Mesenchymal stem cell (in vitro differentiated cells and primary cell): ENCODE results near the gene CASP2.

ENCODE experiments used
- DNase-seq: peaks from one replicate; pipeline ENCODE4 v3.0.0-alpha.2; 2013
- H2AFZ ChIP-seq: one replicate; pipeline ENCODE4 v1.6.1; 2013; ENCODE audit warnings: low read depth, mild to moderate bottlenecking, control low read depth, inconsistent platforms, low read length, moderate library complexity
- H2AK5ac ChIP-seq: 2 replicates; pipeline ENCODE4 v1.6.1; 2013; ENCODE audit warnings: low read length, moderate library complexity, mild to moderate bottlenecking, inconsistent platforms; ENCODE audit not compliant: severe bottlenecking
- H2BK120ac ChIP-seq: one replicate; pipeline ENCODE4 v1.6.1; 2013; ENCODE audit warnings: low read depth, mild to moderate bottlenecking, inconsistent platforms, low read length, moderate library complexity
- H2BK12ac ChIP-seq, 2 experiments: one replicate each; pipeline ENCODE4 v1.6.1; 2013; ENCODE audit warnings: inconsistent platforms in 2 of 2, low read length in 2 of 2, mild to moderate bottlenecking in 2 of 2, moderate library complexity in 2 of 2, control low read depth in 1 of 2
- H2BK15ac ChIP-seq: one replicate; pipeline ENCODE4 v1.6.1; 2013; ENCODE audit warnings: mild to moderate bottlenecking, low read depth, inconsistent platforms; ENCODE audit not compliant: poor library complexity, severe bottlenecking
- H2BK5ac ChIP-seq: 2 replicates; pipeline ENCODE4 v1.6.1; 2013; ENCODE audit warnings: low read depth, mild to moderate bottlenecking, low read length, control low read depth, inconsistent platforms; ENCODE audit not compliant: poor library complexity, severe bottlenecking
- H3K14ac ChIP-seq, 2 experiments: one replicate each; pipeline ENCODE4 v1.6.1; 2013; ENCODE audit warnings: inconsistent platforms in 2 of 2, low read length in 2 of 2, control low read depth in 1 of 2, mild to moderate bottlenecking in 1 of 2, moderate library complexity in 1 of 2
- H3K18ac ChIP-seq, 2 experiments: one replicate each; pipeline ENCODE4 v1.6.1; 2013; ENCODE audit warnings: inconsistent platforms in 2 of 2, low read length in 2 of 2, control low read depth in 1 of 2, low read depth in 1 of 2, mild to moderate bottlenecking in 1 of 2
- H3K23ac ChIP-seq, 2 experiments: one replicate each; pipeline ENCODE4 v1.6.1; 2013; ENCODE audit warnings: inconsistent platforms in 2 of 2, low read length in 2 of 2, mild to moderate bottlenecking in 2 of 2, moderate library complexity in 2 of 2, control low read depth in 1 of 2
- H3K27ac ChIP-seq: 2 replicates; pipeline ENCODE4 v1.5.1; 2013; ENCODE audit warnings: mild to moderate bottlenecking, moderate library complexity, low read length, control low read depth, inconsistent platforms; ENCODE audit not compliant: poor library complexity, severe bottlenecking
- H3K27me3 ChIP-seq, 2 experiments: 2 replicates each; pipeline versions ENCODE4 v1.6.1 to v1.7.0; 2013; ENCODE audit warnings: low read length in 2 of 2, mild to moderate bottlenecking in 2 of 2, moderate library complexity in 2 of 2, control low read depth in 1 of 2, inconsistent platforms in 1 of 2; ENCODE audit not compliant: control insufficient read depth in 1 of 2, insufficient read depth in 1 of 2
- H3K36me3 ChIP-seq, 2 experiments: 2 replicates each; pipeline versions ENCODE4 v1.6.1 to v1.7.0; 2013; ENCODE audit warnings: low read length in 2 of 2, control low read depth in 1 of 2, inconsistent platforms in 1 of 2, low read depth in 1 of 2, mild to moderate bottlenecking in 1 of 2; ENCODE audit not compliant: insufficient read depth in 2 of 2, control insufficient read depth in 1 of 2
- H3K4ac ChIP-seq, 2 experiments: one replicate each; pipeline ENCODE4 v1.6.1; 2013; ENCODE audit warnings: inconsistent platforms in 2 of 2, low read length in 2 of 2, mild to moderate bottlenecking in 2 of 2, moderate library complexity in 2 of 2, control low read depth in 1 of 2, low read depth in 1 of 2
- H3K4me1 ChIP-seq: 2 replicates; pipeline ENCODE4 v1.6.1; 2013; ENCODE audit warnings: low read depth, low read length, control low read depth; ENCODE audit not compliant: control insufficient read depth, insufficient read depth
- H3K4me2 ChIP-seq: 2 replicates; pipeline ENCODE4 v1.6.1; 2013; ENCODE audit warnings: low read length, mild to moderate bottlenecking, inconsistent platforms; ENCODE audit not compliant: poor library complexity, severe bottlenecking
- H3K4me3 ChIP-seq, 2 experiments: 2 replicates each; pipeline versions ENCODE4 v1.5.1 to v1.7.0; 2013; ENCODE audit warnings: low read length in 2 of 2, mild to moderate bottlenecking in 2 of 2, control low read depth in 1 of 2, low read depth in 1 of 2; ENCODE audit not compliant: insufficient read depth in 1 of 2
- H3K79me1 ChIP-seq: replicated peaks from 2 replicates; pipeline ENCODE4 v1.6.1; 2013; ENCODE audit warnings: mild to moderate bottlenecking, control low read depth, low read length, inconsistent platforms; ENCODE audit not compliant: poor library complexity, severe bottlenecking
- H3K9ac ChIP-seq: 2 replicates; pipeline ENCODE4 v1.7.0; 2013; ENCODE audit warnings: mild to moderate bottlenecking, low read length, moderate library complexity
- H3K9me3 ChIP-seq: 2 replicates; pipeline ENCODE4 v1.7.0; 2013; ENCODE audit warnings: mild to moderate bottlenecking, low read length; ENCODE audit not compliant: control insufficient read depth
- H4K8ac ChIP-seq: one replicate; pipeline ENCODE4 v1.6.1; 2013; ENCODE audit warnings: inconsistent platforms, mild to moderate bottlenecking, low read length, moderate library complexity
- H4K91ac ChIP-seq: one replicate; pipeline ENCODE4 v1.6.1; 2013; ENCODE audit warnings: mild to moderate bottlenecking, low read length, inconsistent platforms
- WGBS: methylation state at CpG from one replicate; pipeline ENCODE4 v1.1.7; 2013; ENCODE audit warnings: mixed read lengths; 5-methylcytosine and 5-hydroxymethylcytosine counted together

The CASP2 gene

GRCh38 chr7:143242306-143242705 is 45.8 kb upstream of the CASP2 start:
- H3K4me2 ChIP-seq, result no peak overlapping the region
- no peak overlapping the region for H2BK5ac ChIP-seq
- no peak overlapping the region for H3K27ac ChIP-seq
- H3K18ac ChIP-seq, result no peak overlapping the region
- no peaks in the 10 kb centered on the region for H3K27me3 ChIP-seq
- peaks cover under 1% of the 10 kb centered on the region for H3K9me3 ChIP-seq
- WGBS, result 86% methylated on average over 11 of the region's 11 CpGs
- H2BK12ac ChIP-seq, result no peak overlapping the region
- H3K23ac ChIP-seq, result no peak overlapping the region
- H2AK5ac ChIP-seq, result no peak overlapping the region
- no peak overlapping the region for H3K4me3 ChIP-seq
- H3K14ac ChIP-seq, result no peak overlapping the region
- no peak overlapping the region for H4K8ac ChIP-seq
- no peak for DNase-seq
- H3K36me3 ChIP-seq, result no peaks in the 10 kb centered on the region
- no peak overlapping the region for H2BK120ac ChIP-seq
- no peak overlapping the region for H4K91ac ChIP-seq
- no peak overlapping the region for H3K9ac ChIP-seq
- H3K79me1 ChIP-seq, result no peaks in the 10 kb centered on the region
- peaks cover 1% of the 10 kb centered on the region for H3K4me1 ChIP-seq
- no peak overlapping the region for H2BK15ac ChIP-seq
- no peak overlapping the region for H3K4ac ChIP-seq
- H2AFZ ChIP-seq, result no peak overlapping the region

- Histone ChIP-seq H3K4me3 (no peak overlapping the region), H3K4me1 (peaks cover 1% of the 10 kb centered on the region), H3K9ac (no peak overlapping the region), H2BK12ac (no peak overlapping the region), H4K8ac (no peak overlapping the region), H3K23ac (no peak overlapping the region), H2AK5ac (no peak overlapping the region), H3K4ac (no peak overlapping the region), H3K27ac (no peak overlapping the region), H3K14ac (no peak overlapping the region), H2BK120ac (no peak overlapping the region), H3K36me3 (no peaks in the 10 kb centered on the region), H3K79me1 (no peaks in the 10 kb centered on the region), H3K4me2 (no peak overlapping the region), H4K91ac (no peak overlapping the region), H2BK5ac (no peak overlapping the region), H3K18ac (no peak overlapping the region), H3K9me3 (no peaks in the 10 kb centered on the region), H2AFZ (no peak overlapping the region), H2BK15ac (no peak overlapping the region), H3K27me3 (no peaks in the 10 kb centered on the region)
- WGBS, result 77% methylated on average over 7 of the region's 7 CpGs
- no peak for DNase-seq
These were observed 45.0 kb upstream of the CASP2 start for GRCh38 chr7:143243111-143243510.

- H3K18ac ChIP-seq, result no peak overlapping the region
- no peak overlapping the region for H2BK12ac ChIP-seq
- no peak overlapping the region for H3K4me2 ChIP-seq
- peaks cover 1% of the 10 kb centered on the region for H3K4me1 ChIP-seq
- no peak overlapping the region for H2AK5ac ChIP-seq
- no peak overlapping the region for H3K27ac ChIP-seq
- H3K36me3 ChIP-seq, result no peaks in the 10 kb centered on the region
- no peak overlapping the region for H3K23ac ChIP-seq
- no peak overlapping the region for H3K14ac ChIP-seq
- no peak overlapping the region for H2BK15ac ChIP-seq
- H4K8ac ChIP-seq, result no peak overlapping the region
- H3K9me3 ChIP-seq, result no peaks in the 10 kb centered on the region
- H3K79me1 ChIP-seq, result no peaks in the 10 kb centered on the region
- H2AFZ ChIP-seq, result no peak overlapping the region
- H3K27me3 ChIP-seq, result no peaks in the 10 kb centered on the region
- DNase-seq, result no peak
- H2BK120ac ChIP-seq, result no peak overlapping the region
- H3K4me3 ChIP-seq, result no peak overlapping the region
- WGBS, result 36% methylated on average over 3 of the region's 3 CpGs
- no peak overlapping the region for H3K4ac ChIP-seq
- no peak overlapping the region for H3K9ac ChIP-seq
- H2BK5ac ChIP-seq, result no peak overlapping the region
- no peak overlapping the region for H4K91ac ChIP-seq
These were observed 44.5 kb upstream of the CASP2 start for GRCh38 chr7:143243614-143244013.

- H3K14ac ChIP-seq, result no peak overlapping the region
- H3K18ac ChIP-seq, result no peak overlapping the region
- no peak for DNase-seq
These were observed 43.8 kb upstream of the CASP2 start for GRCh38 chr7:143244321-143244720.

More at GRCh38 chr7:143244321-143244720, 43.8 kb upstream of the CASP2 start:
- Histone ChIP-seq H3K23ac (no peak overlapping the region), H2AFZ (no peak overlapping the region), H3K27ac (no peak overlapping the region), H3K4me2 (no peak overlapping the region), H3K27me3 (no peaks in the 10 kb centered on the region), H2BK15ac (no peak overlapping the region), H2BK120ac (no peak overlapping the region), H3K4ac (no peak overlapping the region), H3K36me3 (no peaks in the 10 kb centered on the region), H3K79me1 (no peaks in the 10 kb centered on the region), H2AK5ac (no peak overlapping the region), H3K9ac (no peak overlapping the region), H3K4me1 (peaks cover 5% of the 10 kb centered on the region), H2BK12ac (no peak overlapping the region), H3K9me3 (no peaks in the 10 kb centered on the region), H4K8ac (no peak overlapping the region), H4K91ac (no peak overlapping the region), H3K4me3 (no peak overlapping the region), H2BK5ac (no peak overlapping the region)
- WGBS, result 60% methylated on average over 1 of the region's 1 CpG
